HG02884 (cell line): ENCODE results near the gene TFR2.
A peak's percentile ranks its signal among the peaks of the same experiment; 100 is the strongest.

Source experiments
- ATAC-seq: cut with Tn5 transposase; IDR thresholded peaks from one replicate; pipeline ENCODE4 v1.9.1; 2021; ENCODE audit warnings: mild to moderate bottlenecking, moderate library complexity; ENCODE audit not compliant: unreplicated experiment

Gene TFR2

DNA sequence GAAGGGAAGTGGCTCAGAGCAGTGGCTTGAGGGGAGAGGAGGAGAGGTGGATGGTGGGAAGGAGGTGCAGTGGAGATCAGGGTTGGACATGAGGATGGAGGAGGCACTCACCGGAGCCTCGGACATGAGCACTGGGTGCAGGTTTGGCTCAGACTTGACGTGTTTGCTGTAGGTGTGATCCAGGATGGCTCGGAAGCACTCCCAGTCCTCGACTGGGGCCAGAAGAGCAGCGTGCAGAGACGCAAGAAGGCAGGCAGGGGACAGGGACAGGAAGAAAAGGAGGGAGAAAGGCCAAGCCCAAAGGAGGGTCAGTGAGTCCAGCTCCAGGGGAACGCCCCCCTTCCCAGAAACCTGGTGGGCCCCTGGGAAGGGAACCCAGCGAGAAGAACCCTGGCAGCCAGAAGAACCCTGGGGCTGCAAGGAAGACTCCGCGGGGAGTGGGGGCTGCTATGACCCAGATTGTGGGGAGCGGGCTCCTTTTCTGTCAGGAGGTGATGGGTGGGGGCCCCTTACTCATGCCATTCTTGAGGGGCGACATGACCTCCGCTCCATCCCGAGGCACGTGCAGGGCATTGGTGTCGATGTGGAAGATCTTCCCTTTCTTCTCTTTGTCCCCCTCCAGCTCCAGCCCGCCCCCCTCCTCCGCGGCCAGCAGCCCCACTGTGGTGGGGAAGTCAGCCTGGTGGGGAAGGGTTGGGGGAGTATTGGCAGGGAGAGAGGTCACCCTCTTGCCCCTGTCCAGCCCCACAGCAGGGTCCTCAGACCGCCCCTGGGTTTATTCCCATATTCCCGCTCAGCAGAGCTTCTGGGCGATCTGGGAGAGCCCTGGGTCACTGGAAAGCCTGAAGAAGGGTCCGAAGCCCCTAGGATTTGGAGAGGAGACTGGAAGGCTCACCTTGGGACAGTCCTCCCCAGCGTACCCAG lies 13.8 kb upstream of the TFR2 start:
- no peak for ATAC-seq

DNA sequence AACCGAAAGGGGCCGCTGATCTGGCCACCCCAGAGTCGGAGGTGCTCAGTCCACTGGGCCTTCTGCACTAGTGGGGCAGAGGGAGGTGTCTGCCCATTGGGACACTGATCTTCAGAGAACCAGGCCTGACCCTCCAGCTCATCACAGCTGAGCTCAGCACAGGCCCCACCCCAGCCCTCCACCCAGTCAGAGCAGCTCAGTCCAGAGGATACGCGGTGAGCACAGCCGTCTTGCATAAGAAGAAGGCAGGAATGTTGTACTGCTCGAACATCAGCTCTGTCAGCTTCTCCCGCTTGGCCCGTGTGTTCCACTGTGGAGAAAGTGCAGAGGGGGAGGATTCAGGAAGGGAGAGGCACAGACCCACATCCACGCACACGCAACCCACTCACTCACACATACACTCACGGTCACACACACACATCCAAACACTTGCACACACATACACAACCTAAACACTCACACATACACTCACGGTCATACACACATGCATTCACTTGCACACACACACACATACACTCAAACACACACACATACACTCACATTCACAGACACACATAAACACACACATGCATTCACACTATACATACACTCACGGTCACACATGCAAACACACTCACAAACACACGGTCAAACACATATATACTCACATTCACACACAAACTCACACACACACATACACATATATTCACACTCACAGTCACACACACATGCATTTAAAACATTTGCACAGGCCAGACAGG lies 8.6 kb upstream of the TFR2 start:
- ATAC-seq, result no peak

DNA sequence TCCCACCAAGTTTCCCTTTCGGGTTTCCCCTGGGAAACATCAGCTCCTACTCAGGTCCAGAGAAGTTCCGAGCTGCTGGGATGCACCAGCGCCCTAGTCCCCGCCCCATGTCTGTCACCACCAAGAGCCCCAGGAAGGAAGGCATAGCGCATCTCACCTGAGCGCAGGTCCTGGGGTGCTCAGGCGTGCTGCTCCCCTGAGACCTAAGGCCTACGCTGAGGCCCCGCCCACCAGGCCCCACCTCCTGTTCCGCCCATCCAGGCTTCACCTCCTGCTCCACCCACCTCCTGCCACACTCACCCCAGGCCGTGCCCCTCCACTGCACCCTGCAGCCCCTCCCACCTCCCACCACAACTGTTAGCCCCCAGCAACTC lies 1.2 kb upstream of the TFR2 start:
- no peak for ATAC-seq

DNA sequence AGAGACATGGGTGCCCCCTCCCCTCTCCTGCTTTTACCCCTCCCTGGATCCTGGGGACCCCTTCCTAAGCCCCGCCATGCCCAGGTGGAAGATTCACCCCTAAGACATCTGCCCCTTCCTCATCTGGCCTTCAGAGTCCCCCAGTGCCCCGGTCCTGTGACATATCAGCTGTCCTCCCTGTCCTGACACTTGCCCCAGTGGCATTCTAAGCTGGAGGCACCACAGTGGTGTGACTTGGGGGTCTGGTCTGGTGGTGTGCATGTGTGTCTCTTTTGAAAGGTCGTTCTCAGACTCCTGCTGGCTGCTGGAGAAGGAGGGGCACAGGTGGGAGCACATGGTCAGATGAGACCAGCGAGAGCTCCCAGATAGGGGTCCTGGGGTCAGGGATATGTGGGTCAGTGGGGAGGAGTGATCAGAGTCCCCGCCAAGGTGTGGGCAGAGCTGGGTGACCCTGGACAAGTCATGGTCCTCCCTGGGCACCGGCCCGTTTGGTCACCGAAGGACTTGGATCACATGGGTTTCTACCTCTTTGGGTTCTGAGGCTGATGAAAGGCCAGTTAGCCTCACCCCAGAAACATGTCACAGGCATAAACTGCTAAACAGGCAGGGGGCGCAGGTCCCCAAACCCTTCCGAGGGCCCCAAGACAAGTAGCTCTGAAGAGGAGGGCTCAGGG lies 645 bp upstream of the TFR2 start:
- no peak for ATAC-seq

DNA sequence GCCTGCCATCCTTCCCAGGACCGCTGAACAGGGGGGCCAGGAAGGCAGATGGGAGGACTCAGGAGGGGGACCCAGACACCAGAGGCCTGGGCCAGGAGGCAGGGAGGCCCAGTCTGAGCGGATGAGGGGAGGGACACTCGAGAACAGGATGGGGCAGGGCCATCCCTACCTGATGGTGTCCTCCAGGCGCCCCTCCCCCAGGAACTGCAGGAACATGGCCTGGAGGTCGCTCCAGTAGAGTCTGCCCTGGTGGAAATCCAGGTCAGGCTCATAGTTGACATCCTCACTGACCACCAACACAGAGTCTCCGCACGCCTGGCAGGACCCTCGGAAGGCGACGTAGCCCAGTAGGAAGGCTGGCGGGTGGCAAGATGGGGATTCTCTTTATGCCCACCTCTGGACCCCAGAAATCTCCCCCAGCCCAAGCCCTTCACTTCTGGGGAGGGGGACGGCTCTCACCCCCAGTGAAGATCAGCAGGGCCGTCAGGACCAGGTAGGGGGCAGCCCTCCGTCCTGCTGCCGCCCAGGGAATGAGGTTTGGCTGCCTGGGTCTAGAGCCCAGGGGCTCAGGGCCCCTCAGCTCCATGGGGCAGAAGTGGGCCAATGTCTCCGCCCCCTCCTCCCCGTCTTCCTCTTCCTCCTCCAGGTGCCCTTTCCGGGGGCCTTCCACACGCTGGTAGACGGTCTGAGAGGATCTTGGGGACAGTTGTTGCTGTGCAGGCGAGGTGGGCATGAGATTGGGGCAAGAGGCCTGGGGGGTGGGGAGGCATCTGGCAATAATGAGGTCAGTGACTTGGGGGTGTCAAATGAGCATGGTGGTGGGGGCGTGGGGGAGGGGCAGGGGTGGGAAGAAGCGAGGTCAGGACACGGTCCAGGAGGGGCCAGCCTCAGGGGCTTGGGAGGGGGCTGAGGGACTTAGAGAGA lies 573 bp downstream of the TFR2 start:
- no peak for ATAC-seq

DNA sequence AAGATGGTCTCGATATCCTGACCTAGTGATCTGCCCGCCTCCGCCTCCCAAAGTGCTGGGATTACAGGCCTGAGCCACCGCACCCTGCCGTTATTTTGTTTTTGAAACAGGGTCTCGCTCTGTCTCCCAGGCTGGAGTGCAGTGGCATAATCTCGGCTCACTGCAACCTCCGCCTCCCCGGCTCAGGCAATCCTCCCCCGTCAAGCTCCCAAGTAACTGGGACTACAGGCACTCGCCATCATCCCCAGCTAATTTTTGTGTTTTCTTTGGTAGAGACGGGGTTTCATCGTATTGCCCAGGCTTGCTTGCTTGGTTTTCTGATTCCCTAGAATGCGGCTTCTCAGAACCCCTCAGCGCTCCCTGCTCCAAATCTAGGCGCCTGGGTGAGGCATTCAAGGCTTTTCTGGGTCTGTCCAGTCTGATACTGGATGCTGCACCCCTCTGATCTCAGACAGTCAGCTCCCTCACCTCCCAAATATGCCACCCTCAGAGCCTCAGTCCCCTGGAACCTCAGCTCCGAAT lies 1.3 kb downstream of the TFR2 start:
- no peak for ATAC-seq

DNA sequence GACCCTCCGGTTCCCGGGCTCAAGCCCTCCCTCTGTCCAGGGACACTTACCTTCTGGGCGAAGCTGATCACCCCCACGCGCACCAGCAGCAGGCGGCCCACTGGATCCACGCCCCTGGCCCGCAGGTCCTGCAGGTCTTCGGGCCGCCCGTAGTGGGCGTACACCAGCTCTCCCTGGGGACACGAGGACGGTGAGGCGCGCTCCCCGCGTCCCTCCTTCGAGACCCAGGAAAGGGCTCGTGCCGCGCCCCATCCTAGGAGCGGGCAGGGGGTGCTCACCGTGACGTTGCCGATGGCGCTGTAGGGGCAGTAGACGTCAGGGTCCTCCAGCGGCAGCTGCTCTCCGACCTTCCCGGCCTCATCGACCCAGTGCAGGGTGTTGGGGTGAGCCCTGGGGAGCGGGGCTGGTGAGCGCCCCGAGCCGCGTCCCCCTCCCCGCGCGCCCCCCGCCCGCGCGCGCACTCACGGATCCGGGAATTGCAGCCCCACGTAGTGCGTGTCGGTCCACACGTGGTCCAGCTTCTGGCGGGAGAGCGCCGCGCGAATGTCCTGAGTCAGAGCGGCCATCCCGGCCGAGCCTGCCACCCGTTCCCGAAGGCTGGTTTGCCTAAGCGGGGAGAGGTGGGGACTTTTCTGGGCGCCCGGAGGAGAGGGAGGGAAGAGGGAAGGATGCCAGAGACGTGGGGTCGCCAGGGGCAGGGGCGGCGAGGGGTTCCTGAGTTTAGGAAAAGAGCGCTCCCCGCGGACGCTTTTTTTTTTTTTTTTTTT lies 8.2 kb downstream of the TFR2 start:
- ATAC-seq, result no peak

DNA sequence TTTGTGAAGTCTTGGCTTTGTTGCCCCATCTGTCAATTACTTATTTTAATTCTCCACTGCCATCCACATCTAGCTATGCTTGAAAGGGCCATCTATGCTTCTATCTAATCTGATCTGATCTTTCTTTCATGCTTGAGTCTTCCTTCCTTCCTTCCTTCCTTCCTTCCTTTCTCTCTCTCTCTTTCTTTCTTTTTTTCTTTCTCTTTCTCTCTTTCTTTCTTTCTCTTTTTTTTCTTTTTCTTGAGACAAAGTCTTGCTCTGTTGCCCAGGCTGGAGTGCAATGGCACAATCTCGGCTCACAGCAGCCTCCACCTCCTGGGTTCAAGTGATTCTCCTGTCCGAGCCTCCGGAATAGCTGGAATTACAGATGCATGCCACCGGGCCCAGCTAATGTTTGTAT lies 11.3 kb downstream of the TFR2 start:
- no peak for ATAC-seq

DNA sequence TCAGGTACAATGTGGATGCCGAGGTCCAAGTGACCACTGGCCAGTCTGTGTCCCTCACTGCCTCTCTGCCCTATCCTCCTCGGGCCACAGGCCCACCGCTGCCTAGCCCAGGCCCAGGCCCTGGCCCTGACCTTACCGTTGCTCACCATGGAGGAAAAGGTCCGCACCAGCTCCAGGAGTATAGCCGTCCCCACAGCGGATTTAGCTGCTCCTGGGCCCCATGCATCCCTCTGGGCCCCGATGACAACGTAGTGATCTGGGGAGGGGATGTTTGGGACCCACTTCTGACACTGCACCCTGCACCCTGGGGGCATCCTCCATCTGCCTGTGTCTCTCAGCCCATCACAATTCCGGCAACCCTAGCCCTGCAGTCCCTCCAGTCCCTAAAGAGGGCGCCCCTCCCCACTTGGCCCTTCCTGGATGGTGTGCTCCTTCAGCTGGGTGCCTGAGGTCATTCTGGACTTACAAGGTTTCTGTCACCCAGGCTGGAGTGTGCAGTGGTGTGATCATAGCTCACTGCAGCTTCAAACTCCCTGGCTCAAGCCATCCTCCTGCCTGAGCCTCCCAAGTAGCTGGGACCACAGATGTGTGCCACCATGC lies 12.1 kb downstream of the TFR2 start:
- no peak for ATAC-seq

DNA sequence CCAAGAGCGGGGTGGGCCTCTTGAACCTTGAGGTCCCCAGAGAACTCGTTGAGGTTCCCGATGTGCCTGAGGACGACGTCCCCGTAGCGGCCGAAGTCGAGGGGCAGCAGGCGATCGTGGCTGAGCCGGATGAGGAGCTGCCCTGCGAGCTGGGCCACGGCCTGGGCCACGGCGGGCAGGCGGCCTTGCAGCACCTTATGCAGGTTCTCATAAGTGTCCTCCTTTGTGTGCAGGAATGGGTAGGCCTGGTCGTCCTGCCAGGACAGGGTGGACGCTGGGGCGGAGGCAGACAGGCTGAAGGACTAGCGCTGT lies 14.2 kb downstream of the TFR2 start:
- no peak for ATAC-seq

DNA sequence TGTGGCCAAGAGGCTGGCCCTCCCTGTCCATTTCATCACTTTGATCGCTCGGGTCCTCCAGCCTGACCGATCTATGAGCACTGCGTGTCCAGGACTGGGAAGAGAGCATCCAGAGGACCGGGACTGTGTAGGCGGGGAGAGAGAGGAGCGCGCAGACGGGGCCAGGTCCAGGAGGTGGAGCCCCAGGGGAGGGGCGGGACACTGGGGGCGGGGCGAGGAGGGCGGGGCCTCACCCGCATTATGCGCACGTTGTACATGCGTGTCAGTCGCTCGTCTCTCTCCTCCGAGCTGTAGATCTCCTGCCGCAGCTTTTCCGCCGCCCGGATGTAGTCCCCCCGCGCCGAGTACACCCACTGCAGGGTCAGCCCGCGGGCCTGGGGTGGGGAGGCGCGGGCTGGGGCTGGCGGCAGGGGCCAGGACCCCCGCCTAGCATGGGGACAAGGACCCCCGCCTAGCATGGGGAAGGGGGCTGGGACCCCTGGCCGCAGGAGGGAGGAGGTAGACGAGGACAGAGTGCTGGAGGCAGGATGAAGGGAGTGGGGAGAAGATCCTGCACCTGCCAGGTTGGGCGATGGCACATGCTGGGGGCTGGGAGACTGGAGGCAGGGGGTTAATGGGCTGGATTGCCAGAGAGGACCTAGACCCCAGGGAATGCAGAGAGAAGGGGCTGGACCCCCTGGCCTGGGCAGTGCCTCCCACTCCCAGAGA lies 14.7 kb downstream of the TFR2 start:
- ATAC-seq, result peak; percentile 59

DNA sequence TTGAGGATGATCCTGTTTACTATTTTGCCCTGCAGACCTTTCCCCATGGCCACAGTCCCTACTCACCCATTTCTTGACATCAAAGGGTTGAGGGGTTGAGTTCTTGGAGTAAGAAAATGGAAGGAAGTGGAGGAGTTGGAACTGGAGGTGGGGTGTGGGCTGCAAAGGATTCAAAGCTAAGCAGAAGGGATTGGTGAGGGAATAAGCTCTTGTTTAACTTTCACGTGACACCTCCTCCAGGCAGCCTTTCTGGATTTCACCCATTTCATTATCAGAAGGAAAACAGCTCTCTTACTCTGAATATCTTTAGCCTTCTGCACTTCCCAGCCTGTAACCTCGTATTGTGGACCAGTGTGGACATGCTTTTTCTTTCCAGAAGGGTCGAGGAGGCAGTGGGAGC lies 15.3 kb downstream of the TFR2 start:
- no peak for ATAC-seq

DNA sequence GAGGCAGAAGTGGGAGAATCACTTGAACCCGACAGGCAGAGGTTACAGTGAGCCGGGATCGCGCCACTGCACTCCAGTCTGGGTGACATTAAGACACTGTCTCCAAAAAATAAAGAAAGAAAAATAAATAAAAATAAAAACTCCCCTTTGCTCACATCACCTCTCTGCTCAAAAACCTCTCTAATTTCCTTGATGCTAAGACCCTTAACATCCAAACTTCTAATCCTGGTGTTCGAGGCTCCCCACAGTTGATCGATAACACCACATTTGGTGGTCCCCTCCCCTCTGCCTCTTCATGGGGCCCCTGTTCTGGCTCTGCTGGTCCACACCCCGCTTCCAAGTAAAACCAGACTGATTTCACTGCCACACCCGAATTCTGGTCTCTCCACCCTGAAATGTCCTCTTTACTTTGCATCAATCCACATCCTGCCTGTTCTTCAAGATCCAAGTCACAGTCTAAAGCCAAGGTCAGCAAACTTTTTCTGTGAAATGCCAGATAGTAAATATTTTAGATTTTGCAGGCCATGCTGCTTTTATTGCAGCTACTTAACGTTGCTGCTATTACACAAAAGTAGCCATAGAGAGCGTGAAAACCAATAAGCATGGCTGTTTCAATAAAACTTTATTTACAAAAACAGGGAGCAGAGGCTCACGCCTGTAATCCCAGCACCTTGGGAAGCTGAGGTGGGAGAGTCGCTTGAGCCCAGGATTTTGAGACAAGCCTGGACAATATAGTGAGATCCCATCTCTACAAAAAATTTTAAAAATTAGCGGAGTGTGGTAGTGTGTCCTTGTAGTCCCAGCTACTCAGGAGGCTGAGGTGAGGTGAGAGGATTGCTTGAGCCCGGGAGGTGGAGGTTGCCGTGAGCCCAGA lies 17.2 kb downstream of the TFR2 start:
- ATAC-seq, result no peak

DNA sequence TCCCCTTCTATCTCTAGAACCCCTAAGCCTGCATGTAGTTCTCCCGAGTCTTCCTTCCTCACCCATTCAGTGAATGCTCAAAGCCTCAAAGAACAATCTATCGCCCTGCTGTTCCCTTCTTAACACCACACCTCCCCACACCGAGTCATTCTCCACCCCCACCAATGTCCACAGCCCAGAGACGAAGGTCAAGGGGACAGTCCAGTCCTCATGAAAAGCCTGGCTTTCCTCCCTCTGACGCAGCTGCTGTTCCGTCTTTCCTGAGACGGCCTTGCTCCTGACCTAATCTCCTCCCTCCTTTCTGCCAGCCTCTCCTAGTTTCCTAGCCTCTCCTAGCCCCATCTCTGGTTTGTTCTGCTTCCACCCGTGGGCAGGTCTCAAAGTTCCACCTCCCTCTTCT lies 19.8 kb downstream of the TFR2 start:
- no peak for ATAC-seq

DNA sequence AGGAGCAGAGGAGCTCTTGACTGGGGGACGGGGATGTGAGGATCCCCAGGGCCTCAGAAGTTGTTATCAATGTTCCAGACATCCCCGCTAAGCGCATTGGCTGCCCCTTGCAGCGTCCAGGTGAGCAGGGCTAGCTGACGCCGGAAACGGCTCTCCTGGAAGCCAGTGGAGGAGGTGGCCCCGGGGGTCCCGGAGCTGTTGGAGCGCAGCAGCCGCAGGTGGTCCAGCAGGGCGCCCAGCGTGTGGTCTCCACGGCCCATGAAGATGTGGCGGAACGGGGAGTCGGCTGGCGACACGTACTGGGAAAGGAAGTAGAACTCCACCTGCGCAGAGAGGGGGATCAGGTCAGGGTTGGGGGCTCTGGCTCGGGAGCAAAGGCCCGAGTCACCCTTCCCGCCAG lies 20.5 kb downstream of the TFR2 start:
- ATAC-seq, result no peak

DNA sequence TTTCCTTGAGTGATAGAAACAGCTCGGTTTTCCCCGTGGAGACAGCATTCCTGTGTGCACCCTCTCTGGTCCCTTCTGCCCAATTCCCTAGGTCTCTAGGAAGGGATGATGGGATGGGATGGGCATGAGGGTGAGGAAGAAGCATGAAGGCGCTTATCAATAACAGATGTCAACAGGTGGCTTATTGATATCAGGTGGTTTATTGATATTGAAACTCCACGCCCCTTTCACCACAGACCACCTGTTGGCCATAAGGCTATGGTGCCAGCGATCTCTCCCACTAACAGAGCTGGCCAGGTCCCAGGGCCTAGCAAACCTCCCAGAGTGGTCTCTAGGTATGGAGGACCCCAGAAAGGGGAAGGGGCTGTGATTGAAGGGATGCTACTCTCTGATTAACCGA lies 21.1 kb downstream of the TFR2 start:
- ATAC-seq, result no peak

DNA sequence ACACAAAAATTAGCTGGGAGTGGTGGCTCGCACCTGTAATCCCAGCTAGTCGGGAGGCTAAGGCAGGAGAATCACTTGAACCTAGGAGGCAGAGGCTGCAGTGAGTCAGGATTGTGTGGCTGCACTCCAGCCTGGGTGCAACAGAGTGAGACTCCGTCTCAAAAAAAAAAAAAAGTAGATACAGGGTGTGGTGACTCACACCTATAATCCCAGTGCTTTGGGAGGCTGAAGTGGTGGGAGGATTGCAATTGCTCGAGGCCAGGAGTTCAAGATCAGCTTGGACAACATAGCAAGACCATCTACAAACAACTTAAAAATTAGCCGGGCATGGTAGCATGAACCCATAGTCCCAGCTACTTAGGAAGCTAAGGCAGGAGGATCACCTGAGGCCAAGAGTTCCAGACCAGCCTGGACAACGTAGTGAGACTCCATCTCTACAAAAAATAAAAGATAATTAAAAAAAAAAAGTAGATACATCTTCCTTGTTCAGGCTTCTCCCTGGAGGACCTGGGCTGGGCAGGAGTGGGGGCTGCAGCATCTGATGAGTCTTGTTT lies 27.0 kb downstream of the TFR2 start:
- ATAC-seq, result no peak
